GM19239 (cell line): ENCODE data around the gene HINT3.
"Not testable (repeated sequence)": the region's sequence is repeated elsewhere in the genome, so short reads cannot be mapped to it uniquely, and the experiment has no call there.

Experiments
- DNase-seq: peaks from one replicate; pipeline ENCODE4 v3.0.0; 2011; ENCODE audit warnings: low spot score; ENCODE audit not compliant: insufficient read length
- FAIRE-seq: peaks from 2 replicates; lab custom pipeline; 2011; peaks lifted over from hg19 to GRCh38; lab: Jason Lieb, UNC

The HINT3 gene

DNA sequence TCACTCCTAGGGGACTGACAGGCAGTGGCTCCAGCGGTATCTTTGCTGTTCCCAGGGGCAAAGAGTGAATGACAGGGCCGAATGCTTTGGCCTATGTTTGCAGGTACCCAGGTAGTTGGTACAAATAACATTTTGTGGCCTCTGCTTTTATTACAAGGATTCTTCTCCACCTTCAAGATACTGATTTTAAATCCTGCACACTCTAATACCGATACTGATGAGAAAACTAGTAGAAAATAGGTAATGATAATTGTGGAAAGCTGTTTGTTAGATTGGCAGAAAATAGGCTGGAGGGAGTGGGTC, 772 bp downstream of the HINT3 start:
- peak; percentile 31 for FAIRE-seq
- DNase-seq = no peak

DNA sequence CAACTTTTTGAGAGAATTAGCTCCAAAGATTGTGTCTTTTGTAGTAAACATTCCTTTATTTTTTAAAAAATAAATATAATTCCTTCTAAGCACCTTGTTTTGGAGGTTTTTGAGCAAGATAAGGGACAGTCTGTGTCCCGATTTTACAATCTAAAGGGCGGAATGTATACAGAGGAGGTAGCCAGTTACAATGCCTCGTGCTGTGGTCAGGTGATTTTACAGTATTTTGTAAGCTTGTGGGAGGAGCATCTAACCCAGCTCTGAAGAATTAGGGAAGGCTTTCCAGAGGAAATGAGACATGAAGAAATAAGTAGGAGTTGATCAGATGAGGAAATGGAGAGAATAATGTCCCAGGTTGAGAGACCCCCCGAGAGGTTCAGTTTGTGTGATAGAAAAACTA, 1.3 kb downstream of the HINT3 start:
- DNase-seq (no peak), FAIRE-seq (no peak)

DNA sequence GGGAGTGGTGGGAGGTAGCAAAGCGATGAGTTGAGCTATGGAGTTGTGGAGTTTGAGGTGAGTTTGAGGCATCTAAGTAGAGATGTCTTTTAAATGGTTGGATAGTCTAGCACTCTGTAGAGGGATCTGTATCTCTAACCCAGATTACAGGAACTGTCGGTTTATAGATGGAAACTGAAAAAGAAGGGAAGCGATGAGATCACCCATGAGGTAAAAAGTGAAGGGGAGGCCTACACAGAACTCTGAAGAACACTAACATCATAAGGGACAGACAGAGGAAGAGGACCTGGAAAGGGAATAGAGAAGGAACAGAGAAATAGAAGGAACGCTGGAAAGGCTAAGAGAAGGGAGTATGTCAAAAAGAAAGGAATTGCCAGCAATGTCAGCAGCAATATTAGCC, 2.5 kb downstream of the HINT3 start:
- no peak for DNase-seq
- FAIRE-seq = no peak

DNA sequence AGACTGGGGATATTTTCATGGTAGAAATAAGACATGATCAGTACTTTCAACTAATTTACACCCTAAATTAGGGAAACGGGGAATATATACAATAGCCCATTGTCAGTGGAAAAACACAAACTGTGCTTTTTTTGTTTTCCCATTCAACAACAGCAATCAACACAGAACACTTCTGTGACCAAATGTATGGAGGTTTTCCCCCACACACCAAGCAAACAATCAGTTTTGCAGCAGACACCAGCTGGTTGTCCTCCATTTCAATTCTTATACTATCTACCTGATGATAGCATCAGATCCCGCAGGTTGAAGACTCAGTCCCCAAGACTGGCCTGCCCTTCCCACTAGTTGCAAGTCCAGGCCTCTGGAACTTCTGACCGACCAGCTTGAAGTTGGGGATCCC, 4.5 kb downstream of the HINT3 start:
- DNase-seq (no peak), FAIRE-seq (no peak)

DNA sequence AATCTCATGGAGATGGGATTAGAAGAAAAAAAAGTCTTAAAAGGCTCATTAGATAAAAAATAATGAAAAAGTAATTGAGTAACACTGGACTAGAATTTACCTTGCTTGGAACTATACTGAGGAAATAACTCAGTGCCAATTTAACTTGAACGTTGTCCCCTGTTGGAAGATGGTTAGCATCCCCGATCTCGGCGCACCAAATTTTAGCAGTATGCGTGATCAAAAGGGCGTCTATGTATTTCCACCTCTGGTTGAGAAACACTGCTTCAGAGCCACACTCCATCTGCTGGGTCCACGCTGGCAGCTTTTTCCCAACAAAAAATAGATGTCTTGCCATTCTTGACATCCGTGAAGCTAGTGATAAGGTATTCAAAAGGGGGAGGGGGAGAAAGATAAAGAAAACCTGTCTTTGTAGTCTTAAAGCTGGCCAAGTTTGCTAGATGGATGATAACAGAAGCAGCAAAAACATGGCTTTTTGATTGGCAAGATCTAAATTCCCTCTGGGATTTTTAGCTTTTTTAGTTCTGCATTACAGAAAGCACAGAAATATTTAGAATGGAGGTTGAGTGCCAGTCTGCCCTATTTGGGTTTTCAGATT, 6.4 kb downstream of the HINT3 start:
- no peak for FAIRE-seq
- DNase-seq = no peak

DNA sequence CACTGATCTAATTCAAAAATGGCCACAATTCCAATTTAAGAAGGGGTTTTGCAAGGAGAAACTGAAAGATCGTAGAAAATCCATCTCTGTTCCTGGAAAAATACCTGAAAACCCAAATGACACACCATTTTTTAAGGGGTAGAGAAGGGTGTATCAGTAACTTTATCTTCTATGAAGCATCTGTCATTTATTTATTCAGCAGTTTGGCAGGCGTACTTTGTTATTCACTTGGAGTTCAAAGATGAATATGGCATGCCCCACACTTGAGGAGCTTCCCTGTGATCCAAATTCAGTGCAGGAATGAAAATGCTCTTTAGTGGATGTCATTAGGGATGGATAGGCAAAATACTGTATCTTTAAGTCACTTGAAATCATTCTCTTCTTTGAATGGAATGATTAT, 7.2 kb downstream of the HINT3 start:
- FAIRE-seq = no peak
- no peak for DNase-seq

DNA sequence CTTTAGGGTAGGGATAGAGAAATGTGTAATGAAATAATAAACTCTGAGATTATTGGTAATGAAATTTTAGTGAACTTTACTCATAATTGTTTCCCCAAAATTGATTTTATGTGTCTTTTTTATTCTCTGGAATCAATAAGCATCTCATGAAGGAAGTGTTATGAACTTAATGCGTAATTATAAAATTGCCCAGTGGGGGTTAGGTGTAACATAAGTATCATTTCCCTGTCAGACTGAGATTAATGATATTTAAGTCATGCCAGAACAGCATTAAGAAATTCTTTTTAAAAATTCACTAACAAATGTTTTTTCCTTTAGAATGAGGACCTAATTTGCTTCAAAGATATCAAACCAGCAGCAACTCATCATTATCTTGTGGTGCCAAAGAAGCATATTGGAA, 10.0 kb downstream of the HINT3 start:
- FAIRE-seq = peak; percentile 4
- no peak for DNase-seq

DNA sequence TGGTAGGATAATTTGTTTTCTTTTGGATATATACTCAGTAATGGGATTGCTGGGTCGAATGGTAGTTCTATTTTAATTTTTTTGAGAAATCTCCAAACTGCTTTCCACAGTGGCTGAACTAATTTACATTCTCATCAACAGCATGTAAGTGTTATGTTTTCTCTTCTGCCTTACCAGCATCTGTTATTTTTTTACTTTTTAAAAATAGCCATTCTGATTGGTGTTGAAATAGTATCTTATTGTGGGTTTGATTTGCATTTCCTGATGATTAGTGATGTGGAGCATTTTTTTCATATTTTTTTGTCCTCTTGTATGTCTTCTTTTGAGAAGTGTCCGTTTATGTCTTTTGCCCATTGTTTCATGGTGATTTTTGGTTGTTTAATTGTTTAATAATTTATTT, 11.9 kb downstream of the HINT3 start:
- peak; percentile 37 for FAIRE-seq
- no peak for DNase-seq

DNA sequence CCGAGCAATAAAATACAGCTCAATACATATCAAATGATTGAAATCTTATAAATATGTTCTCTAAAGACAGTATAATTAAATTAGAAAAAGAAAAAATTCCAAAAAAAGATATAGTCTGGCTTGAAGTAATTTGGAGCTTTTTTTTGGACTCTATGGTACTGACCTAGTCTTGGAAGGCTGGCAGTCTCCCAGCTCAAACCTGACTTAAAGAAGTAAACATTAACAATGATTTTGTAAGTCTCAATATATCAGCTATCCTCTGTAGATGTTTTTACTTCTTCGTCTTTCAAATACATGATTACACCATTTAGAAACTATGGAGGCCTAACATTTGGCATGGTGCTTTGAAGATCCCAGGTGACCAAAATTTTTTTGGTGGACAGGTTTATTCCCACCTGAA, 14.2 kb downstream of the HINT3 start:
- peak; percentile 67 for FAIRE-seq

DNA sequence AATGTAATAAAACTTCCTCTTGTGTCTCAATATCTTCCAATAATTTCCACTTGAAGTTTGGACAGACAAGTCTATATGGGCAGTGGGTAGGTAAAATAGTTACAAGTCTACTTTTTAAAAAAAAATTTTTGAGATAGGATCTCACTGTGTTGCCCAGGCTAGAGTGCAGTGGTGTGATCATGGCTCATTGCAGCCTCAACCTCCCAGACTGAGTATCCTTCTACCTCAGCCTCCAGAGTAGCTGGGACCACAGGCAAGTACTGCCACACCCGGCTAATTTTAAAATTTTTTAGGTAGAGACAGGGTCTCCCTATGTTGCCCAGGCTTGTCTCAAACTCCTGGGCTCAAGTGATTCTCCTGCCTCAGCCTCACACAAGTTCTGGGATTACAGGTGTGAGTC, 15.9 kb downstream of the HINT3 start:
- DNase-seq, FAIRE-seq: not testable (repeated sequence)

More for the DNA sequence above, 14.2 kb downstream of the HINT3 start:
- DNase-seq = no peak

DNA sequence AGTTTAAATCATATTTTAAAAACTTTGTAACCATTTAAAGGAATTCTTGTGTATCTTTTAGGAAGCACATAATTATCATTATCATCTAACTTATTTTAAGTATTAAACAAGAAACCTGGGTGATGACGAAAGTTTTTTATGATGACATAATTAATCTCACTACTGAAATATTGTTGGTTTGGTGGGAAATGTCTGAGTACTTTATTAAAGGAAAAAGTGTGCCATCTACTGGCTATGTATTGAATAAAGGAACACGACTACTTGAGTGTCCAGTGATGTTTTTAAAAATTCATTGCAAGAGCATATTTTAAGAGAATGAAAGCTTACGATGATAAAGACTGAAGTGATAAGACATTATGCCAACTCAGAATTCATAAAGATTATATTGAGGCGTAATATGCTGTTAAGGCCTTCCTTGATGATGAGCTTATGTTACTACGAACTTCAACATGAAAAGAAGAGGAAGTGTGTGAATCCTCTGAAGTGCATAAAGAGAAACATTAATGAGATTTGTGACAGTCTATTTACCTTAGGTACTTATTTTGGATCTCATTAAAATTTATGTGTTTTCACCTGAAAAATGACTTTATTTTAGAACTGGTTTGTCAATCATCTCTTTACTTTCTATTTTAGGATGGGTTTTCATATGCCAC, 17.8 kb downstream of the HINT3 start:
- DNase-seq (no peak), FAIRE-seq (peak; percentile 96)

DNA sequence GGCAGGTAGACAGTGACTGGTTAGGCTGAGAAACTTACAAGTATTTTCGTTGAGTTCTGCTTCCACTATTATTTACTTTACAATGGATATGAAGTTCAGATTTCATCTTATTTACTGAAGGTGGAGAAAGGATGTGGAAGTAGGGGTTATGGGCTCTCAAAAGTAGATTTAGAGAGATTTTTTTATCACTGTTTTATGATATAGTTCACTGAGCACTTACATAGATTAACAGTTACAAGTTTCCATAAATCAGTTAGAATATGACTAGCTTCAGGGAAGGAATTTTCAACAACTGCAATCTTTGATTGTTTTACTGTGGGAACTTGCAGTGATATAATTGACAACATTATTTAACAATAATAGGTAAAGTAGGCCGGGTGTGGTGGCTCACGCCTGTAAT, 22.5 kb downstream of the HINT3 start:
- FAIRE-seq = peak; percentile 8
- DNase-seq = no peak

DNA sequence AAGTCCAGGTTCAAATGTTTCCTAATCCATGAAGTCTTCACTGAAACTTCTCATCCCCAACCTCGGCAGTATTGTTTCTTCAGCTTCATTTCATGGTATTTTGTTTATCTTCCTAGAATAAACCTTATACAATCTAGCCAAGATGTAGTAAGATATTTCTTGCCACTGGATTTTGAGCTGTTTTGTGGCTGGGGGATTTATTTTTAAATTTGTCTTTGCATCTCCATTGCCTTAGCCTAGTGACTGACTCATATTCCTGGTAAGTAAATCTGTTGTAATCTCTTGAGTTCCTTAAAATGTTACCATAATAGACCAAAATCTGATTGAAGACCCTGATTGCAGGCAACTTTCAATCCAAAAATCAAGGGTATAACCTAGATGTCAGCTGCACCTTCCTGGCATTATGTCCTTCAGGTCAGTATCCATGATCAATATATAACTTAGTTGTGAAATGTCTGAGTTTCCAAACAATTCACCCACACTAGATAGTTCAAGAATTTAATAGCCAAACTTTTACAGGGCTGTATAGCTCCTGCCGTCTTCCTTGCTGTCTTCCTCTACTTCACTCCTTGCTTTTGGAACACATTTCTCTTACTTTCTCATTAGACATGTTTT, 25.1 kb downstream of the HINT3 start:
- no peak for DNase-seq
- no peak for FAIRE-seq

DNA sequence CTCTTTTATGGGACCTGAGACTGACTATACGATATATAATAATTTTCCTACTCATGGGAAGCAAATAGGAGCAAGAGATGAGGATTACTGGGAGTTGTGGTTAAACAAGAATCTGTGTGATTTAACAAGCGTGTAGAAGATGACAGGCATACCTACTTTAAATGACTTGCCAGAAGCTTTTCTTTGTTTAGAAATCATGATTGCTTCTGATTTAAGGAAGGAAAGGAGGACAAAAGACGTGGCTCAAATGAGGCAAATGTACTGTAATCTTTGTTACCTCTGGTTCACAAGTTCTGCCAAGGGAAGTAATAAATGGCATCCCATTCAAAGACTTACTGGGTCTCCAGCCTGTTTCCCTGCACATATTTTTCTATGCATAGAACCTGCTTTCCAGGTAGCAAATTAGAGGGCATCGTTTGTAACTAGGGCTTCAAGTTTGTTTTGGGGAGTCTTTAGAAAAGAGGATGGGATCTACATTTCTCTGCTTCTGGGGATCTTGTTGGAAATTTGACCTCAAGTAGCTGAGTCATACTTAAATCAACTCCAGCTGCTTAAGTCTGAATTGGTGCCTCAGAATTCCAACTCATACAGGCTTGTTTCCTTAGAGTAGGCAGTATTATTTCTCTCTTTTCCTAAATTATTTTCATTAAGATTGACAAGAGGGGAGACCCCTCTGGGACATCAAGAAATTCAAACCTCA, 26.8 kb downstream of the HINT3 start:
- no peak for FAIRE-seq
- no peak for DNase-seq

DNA sequence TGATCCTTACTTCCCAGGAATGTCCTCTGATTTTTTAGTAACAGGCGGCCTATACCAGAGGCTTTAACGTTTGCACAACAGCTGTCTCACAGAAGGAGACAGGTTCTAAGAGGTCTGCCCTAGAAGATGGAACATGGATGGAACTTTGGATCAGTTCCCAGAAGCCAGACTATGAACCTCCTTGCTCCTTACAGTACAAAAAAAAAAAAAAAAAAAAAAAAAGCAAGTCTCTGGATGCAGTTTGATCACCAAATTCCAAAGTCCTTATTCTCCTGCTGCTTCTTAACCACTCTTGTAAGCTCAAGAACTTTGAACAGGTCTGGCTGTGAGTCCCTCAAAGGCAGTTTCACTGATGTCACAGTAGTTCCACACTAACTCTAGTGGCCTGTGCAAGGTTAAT, 27.7 kb downstream of the HINT3 start:
- DNase-seq (no peak), FAIRE-seq (no peak)

DNA sequence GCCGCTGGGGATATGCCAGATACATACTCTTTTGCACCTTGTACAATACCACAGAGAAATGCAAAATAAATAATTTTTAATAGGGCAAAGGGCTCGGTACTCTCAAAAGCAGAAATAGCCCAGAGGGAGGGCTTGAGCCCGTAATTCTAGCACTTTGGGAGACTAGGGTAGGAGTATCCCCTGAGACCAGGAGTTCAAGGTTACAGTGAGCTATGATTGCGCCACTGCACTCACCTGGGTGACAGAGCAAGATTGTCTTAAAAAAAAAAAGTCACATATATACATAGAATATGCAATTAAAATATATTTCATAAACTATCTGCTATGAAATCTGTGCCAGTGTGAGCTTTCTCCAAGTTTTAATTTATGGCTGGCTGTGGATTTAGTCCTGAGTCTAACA, 29.0 kb downstream of the HINT3 start:
- DNase-seq = no peak
- no peak for FAIRE-seq

DNA sequence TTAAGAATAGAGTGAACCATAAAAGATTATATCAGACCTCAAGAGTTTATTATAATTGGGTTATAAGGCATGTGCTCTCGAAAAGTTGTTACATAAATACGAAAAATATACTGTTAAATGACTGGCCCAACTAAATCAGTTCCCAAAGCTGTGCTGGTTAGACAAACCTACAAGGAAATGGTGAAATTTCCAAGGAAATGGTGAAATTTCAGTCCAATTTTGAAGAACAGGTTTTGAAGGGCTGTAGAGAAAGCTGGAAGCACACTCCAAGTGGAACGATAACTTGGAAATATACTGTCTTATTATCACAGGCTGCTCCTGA, 29.4 kb downstream of the HINT3 start:
- DNase-seq (no peak), FAIRE-seq (no peak)

DNA sequence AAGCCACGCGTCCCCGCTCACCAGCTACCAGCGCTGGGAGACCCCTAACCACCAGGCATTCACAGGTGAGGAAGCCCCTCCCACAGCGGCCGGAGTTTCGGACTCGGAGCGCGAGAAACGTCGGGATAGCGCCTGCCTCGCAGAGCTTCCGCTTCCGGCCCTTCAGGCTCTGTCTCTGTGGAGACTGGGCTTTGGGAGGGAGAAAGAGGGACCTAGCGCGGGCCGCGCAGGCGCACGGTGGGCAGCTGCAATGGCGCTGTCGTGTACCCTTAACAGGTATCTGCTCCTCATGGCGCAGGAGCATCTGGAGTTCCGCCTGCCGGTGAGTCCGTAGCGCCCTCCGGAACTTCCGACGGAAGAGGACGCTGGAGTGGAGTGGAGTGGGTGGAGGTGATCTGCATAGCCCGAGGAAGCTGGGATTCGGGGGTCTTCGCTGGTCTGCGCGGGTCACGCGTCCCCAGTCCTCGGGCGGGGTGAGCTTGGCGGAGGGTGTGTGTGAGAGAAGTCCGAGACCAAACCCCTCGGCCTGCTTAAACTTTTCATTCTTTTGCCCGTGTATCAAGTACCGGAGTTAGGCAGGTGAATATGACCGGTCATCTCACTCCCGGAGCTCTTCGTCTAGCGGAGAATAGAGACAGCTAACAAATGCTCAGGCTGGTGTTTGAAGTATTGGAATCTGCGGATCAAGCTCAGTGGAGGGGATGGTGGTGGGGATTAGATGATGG, 29.9 kb downstream of the HINT3 start, which contains the start of gene TRMT11:
Gene TRMT11, plus strand, starts transcription at position 240 of the 725 bp plus-strand sequence. Its CDS starts 11 bp downstream, at position 251.
- DNase-seq (peak; percentile 67), FAIRE-seq (peak; percentile 91)

DNA sequence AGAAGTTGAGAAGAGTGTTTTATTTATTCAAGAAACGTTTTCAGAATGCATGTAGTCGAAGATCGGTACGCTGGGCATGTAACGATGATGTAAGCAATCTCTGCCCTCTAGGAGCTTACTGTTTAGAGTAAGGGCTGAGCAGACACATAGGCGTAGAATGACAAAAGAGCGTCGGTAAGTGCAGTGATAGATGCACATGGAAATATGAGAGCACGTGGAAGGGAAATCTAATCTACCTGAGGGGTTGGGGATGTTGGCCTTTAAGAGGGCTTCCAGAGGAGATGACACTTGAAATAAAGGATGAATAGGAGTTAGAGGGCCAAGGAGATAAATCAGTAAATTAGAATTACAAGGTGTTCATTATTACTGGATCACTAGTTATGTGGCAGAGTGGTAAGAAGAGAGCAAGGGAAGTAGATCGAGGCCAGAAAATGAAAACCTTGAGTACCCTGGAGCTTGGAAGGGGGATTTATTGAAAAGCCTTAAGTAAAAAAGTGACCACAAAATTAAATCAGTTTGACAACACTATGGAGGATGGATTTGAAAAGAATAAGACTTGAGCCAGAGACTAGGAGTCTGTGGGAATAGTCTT, 30.6 kb downstream of the HINT3 start:
- FAIRE-seq = peak; percentile 68
- DNase-seq = no peak

DNA sequence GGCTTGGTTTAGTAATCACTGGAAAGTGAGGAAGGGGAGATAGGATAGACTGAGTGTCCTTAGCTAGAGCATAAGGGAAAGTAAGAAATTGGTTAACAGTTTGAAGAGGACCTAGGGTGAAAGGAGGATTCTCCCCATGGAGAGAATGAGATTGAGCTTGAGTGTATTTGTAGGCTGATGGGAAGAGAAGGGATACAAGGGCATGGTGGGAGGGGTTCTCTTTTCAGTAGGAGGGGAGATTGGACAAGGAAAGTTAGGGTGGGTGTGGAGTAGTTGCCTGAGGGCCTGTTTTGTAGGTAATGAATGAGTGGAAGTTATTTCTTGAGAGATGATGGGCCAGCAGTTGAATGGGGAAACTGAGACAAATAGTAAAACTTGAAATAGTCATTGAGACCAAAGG, 31.7 kb downstream of the HINT3 start:
- FAIRE-seq = no peak
- no peak for DNase-seq
